Esophagus muscularis mucosa (tissue), 4 donors: ENCODE measurements around the gene KATNAL2. TPM values are rescaled to one million over a fixed set of nuclear protein-coding genes. Genes with fewer than 3 reads are reported as not detected.
"Not testable (repeated sequence)": the region's sequence is repeated elsewhere in the genome, so short reads cannot be mapped to it uniquely, and the experiment has no call there.

Experiments
- DNase-seq: peaks from one replicate; pipeline ENCODE4 v3.0.0-alpha.2; 2017; ENCODE audit errors: extremely low spot score
- H3K27ac ChIP-seq, 4 donors: fragments of 200-600 bp; sonication (generic); replicated peaks in 1 of 4; 1 replicate in 3 of 4; 2 replicates in 1 of 4; pipeline ENCODE4 v1.5.1; 2016 to 2019; ENCODE audit warnings: mild to moderate bottlenecking in 1 of 4
- H3K27me3 ChIP-seq, 4 donors: fragments of 200-600 bp; sonication (generic); one replicate each; pipeline versions ENCODE4 v1.5.1 to v1.6.0; 2016 to 2019
- H3K36me3 ChIP-seq, 4 donors: fragments of 200-600 bp; sonication (generic); one replicate each; pipeline ENCODE4 v1.5.1; 2016 to 2019
- H3K4me1 ChIP-seq, 4 donors: fragments of 200-600 bp; sonication (generic); one replicate each; pipeline ENCODE4 v1.5.1; 2016 to 2019
- H3K4me3 ChIP-seq, 4 donors: fragments of 200-600 bp; sonication (generic); 1 replicate in 2 of 4; 2 replicates in 2 of 4; pipeline ENCODE4 v1.5.1; 2016 to 2019; ENCODE audit warnings: mild to moderate bottlenecking in 4 of 4, moderate library complexity in 1 of 4
- H3K9me3 ChIP-seq, 4 donors: fragments of 200-600 bp; sonication (generic); 1 replicate in 3 of 4; 2 replicates in 1 of 4; pipeline ENCODE4 v1.5.1; 2016 to 2019
- EP300 ChIP-seq: sonication (generic); formaldehyde crosslinking; IDR thresholded peaks from one replicate; pipeline ENCODE4 v1.6.1; 2017; ENCODE audit warnings: antibody characterized with exemption
- POLR2A ChIP-seq: fragments of 450-650 bp; IDR thresholded peaks from one replicate; pipeline ENCODE4 v1.6.1; 2017; ENCODE audit warnings: antibody characterized with exemption, moderate library complexity, mild to moderate bottlenecking, low read depth
- POLR2AphosphoS5 ChIP-seq, 2 donors: sonication (generic); formaldehyde crosslinking; IDR thresholded peaks; one replicate each; pipeline ENCODE4 v1.6.1; 2017; ENCODE audit warnings: antibody characterized with exemption in 2 of 2
- WGBS: methylation state at CpG from one replicate; pipeline ENCODE4 v1.1.5; 2018; 5-methylcytosine and 5-hydroxymethylcytosine counted together
- intact Hi-C: fragments of 100-400 bp; cut with DNase I; formaldehyde crosslinking; loops from one replicate; pipeline ENCODE4 v1.15.1; 2023
- total RNA-seq, 4 donors: library from RNA; depleted of rRNA; stranded (reverse); fragments of >200 nt; gene quantifications; one replicate each; pipeline versions ENCODE4 v1.1.0 to v1.2.1, GENCODE V29; 2016
- TF ChIP-seq, protein P1 (sequence below), 3 experiments: fragments of 200-600 bp in 2 of 3; fragments of 450-650 bp in 1 of 3; sonication (generic) in 2 of 3; IDR thresholded peaks; one replicate each; pipeline ENCODE4 v1.5.1; 2017 to 2019; ENCODE audit warnings: antibody characterized with exemption in 3 of 3, mild to moderate bottlenecking in 2 of 3, moderate library complexity in 1 of 3

Gene KATNAL2
- total RNA-seq, 4 donors from 2014 or later: 0.50 to 5.0 (median 4.3) TPM

DNA sequence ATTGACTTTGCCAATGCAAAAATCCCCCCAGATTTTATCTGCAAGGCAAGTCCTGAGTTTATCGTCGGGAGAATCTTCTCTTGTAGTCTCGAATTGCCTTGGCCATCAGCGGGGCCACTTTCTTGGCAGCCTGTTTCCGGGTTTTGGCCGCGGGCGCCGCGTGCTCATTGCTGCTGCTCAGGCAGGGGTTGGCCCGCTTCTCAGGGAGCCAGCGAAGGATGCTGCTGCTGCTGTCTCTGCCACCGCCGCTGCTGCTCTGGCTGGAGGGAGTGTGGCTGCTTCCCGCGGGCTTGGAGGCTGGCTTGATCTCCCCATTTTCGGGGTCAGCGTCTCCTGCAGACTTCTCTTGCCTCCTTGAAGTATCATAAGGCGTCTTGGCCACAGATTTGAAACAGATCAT, 115.5 kb downstream of the KATNAL2 start:
- TF ChIP-seq POLR2AphosphoS5 (IDR thresholded peaks at IDR 0.05) (no peak), POLR2A (no peak), EP300 (no peak)
- TF ChIP-seq, protein P1, sequence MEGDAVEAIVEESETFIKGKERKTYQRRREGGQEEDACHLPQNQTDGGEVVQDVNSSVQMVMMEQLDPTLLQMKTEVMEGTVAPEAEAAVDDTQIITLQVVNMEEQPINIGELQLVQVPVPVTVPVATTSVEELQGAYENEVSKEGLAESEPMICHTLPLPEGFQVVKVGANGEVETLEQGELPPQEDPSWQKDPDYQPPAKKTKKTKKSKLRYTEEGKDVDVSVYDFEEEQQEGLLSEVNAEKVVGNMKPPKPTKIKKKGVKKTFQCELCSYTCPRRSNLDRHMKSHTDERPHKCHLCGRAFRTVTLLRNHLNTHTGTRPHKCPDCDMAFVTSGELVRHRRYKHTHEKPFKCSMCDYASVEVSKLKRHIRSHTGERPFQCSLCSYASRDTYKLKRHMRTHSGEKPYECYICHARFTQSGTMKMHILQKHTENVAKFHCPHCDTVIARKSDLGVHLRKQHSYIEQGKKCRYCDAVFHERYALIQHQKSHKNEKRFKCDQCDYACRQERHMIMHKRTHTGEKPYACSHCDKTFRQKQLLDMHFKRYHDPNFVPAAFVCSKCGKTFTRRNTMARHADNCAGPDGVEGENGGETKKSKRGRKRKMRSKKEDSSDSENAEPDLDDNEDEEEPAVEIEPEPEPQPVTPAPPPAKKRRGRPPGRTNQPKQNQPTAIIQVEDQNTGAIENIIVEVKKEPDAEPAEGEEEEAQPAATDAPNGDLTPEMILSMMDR (IDR thresholded peaks at IDR 0.05): no peak
- intact Hi-C loops: no loop called here
- H3K27me3 ChIP-seq: no peaks in the 10 kb centered on the region
- WGBS: 87% methylated on average over 18 of the region's 19 CpGs
- H3K4me1 ChIP-seq: no peaks in the 10 kb centered on the region
- H3K36me3 ChIP-seq: peaks cover 0 to 2% (median 0%) of the 10 kb centered on the region in 4 donors
- H3K4me3 ChIP-seq: no peak overlapping the region
- DNase-seq: no peak
- peaks cover 0 to 3% (median 0%) of the 10 kb centered on the region in 4 donors for H3K9me3 ChIP-seq
- H3K27ac ChIP-seq: no peak overlapping the region

DNA sequence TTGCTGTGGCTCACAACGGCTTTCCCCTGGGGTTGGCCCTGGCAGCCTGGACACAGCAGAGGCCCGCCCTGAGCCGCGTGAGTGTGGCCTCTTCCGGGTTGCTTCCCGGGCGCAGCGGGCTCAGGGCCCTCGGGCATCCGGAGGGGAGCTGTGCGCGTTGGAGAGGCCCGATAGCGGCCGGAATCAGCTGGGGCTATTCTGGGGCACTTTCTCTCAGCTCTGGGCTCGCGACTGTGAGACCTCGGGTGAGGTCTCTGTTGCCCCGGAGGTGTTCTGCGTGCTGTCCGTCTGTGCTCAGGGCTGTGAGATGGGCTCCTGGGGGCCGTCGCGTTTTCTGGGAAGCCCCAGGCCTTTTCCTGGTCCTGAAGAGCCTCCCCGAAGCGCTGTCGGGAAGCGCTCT, 117.2 kb downstream of the KATNAL2 start:
- 93% methylated on average over 6 of the region's 28 CpGs for WGBS
- intact Hi-C loops, DNase-seq, H3K4me3 ChIP-seq, H3K9me3 ChIP-seq, H3K4me1 ChIP-seq, H3K27ac ChIP-seq, H3K27me3 ChIP-seq, H3K36me3 ChIP-seq: not testable (repeated sequence)

DNA sequence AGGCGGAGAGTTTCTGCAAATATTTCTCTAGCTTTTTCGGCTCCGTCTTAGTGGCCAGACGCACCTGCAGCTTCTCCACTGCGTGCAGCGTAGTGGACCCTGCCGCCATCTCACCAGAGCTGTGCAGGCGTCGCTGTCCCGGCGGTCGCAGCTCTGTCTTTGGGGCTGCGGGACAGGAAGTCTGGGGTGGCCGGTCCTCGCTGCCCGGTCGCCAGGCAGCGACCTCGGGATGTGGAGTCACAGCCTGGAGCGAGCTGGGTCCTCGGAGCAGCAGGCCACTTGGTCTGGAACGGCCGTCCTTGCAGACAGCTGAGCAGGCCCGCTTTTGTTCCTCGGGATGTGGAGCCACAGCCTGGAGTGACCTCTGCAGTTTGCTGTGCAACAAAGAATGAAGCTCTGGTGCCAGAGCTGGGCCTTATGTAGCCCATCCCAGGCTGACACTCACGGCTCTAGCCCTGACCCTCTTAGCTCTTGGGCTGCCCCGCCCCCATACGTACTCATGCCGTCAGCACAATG, 117.8 kb downstream of the KATNAL2 start, which contains the start of gene ELOA2:
ELOA2 (minus strand) TSS at position 466 of the 516 bp plus-strand sequence; CDS start at position 109, 357 bp downstream.
- no peak within 1 kb of the TSS for H3K27ac ChIP-seq
- peaks cover 0 to 3% (median 0%) of the 10 kb centered on the region in 4 donors for H3K9me3 ChIP-seq
- no peak for DNase-seq
- no peaks in the 10 kb centered on the region for H3K4me1 ChIP-seq
- intact Hi-C loops: no loop called here
- no peak for TF ChIP-seq POLR2AphosphoS5 (IDR thresholded peaks at IDR 0.05)
- TF ChIP-seq, protein P1 (IDR thresholded peaks at IDR 0.05): no peak
- no peak for TF ChIP-seq EP300
- TF ChIP-seq POLR2A: no peak
- WGBS: 95% methylated on average over 27 of the region's 29 CpGs
- no peaks in the 10 kb centered on the region for H3K27me3 ChIP-seq
- H3K36me3 ChIP-seq: peaks cover 0 to 2% (median 0%) of the 10 kb centered on the region in 4 donors
- no peak within 1 kb of the TSS for H3K4me3 ChIP-seq

DNA sequence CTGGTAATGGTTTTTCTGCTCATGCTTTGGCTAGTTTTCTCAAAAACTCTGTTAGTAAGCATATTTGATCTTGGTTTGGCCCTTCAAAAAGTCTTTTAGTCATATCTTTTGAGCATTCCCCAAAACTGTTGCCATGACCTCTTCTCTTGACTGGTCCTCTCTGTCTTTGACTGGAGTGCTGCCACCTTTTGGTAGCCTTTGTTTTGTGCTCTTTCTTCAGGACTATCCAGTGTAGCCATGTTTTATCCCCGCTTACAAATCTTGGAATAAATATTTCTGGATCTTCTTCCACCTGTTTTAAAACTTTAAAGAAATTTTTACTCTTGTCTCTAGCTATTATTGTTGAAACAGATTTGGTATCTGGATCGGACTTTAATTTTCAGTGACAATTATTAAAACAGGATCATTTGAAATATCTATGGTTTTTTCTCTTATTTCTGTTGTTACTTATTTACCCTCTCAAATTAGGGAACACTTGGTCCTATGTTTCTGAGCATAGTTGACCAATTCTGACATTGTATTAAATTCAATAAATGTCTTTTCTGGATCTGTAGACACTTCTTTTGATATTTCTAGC, 119.0 kb downstream of the KATNAL2 start:
- Histone ChIP-seq H3K4me1 (no peaks in the 10 kb centered on the region), H3K4me3 (no peak overlapping the region), H3K27me3 (no peaks in the 10 kb centered on the region), H3K9me3 (peaks cover 0 to 3% (median 0%) of the 10 kb centered on the region in 4 donors), H3K36me3 (peaks cover 0 to 2% (median 0%) of the 10 kb centered on the region in 4 donors), H3K27ac (no peak overlapping the region)
- intact Hi-C loops: no loop called here
- WGBS: 80% methylated on average over 2 of the region's 2 CpGs
- no peak for DNase-seq
- TF ChIP-seq, protein P1 (IDR thresholded peaks at IDR 0.05): peak; percentile 17 to 31 (median 22)
- TF ChIP-seq EP300: no peak
- no peak for TF ChIP-seq POLR2AphosphoS5 (IDR thresholded peaks at IDR 0.05)
- TF ChIP-seq POLR2A: no peak

DNA sequence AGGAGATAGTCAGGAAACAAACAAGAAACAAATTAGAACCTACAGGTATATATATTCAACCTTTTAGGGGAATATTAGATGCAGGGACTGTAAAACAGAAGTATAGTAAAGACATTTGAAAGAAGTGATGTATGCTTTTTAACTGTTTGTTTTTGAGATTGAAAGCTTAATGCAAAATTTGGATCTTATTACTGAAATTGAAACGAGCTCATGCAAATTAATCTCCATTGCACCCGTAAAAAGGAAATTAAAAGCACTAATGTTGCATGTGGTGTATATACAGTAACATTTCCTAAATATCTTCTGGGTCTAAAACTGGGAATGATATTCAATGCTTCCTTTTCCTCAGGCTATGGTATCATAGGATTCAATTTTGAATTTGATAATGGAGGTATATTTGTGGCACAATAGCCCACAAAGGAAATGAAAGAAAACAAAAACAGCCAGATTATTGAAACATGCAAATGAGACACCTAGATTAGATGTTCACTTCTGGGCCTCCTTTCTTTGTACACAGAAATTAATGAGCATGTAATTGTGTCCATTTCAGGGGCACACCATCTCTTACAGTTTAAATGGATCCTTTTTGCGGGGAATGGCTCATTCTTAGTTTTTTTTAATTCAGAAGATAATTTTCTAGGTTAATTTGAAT, 119.7 kb downstream of the KATNAL2 start:
- Histone ChIP-seq H3K27me3 (no peaks in the 10 kb centered on the region), H3K4me1 (no peaks in the 10 kb centered on the region), H3K27ac (no peak overlapping the region), H3K9me3 (peaks cover 0 to 3% (median 0%) of the 10 kb centered on the region in 4 donors), H3K4me3 (no peak overlapping the region), H3K36me3 (peaks cover 0 to 2% (median 0%) of the 10 kb centered on the region in 4 donors)
- TF ChIP-seq EP300 (no peak), POLR2AphosphoS5 (IDR thresholded peaks at IDR 0.05) (no peak), POLR2A (no peak)
- TF ChIP-seq, protein P1 (IDR thresholded peaks at IDR 0.05): no peak
- DNase-seq: no peak
- WGBS: 91% methylated on average over 3 of the region's 3 CpGs
- intact Hi-C loops: no loop called here
